ENCODE results near the gene ZNF320. TPM values are rescaled to one million over a fixed set of nuclear protein-coding genes. Genes with fewer than 3 reads are reported as not detected.
"Not testable (repeated sequence)": the region's sequence is repeated elsewhere in the genome, so short reads cannot be mapped to it uniquely, and the experiment has no call there.

Gene ZNF320
- total RNA-seq, 1 donor from 2014 or later, result 6.3 TPM

- Histone ChIP-seq H3K36me3 (ENCODE audit: control insufficient read depth in 3 of 3, insufficient read depth in 3 of 3, low read length in 3 of 3) (no peaks in the 10 kb centered on the region), H3K9ac (ENCODE audit: low read depth in 1 of 3, low read length in 3 of 3) (peak overlapping the region; percentile 75 to 78 (median 76)), H3K4me3 (ENCODE audit: low read length in 3 of 3) (peak overlapping the region; percentile 70 to 90 (median 79)), H3K4me1 (ENCODE audit: control insufficient read depth in 3 of 3, insufficient read depth in 3 of 3, low read length in 3 of 3) (peaks cover 0 to 3% (median 2%) of the 10 kb centered on the region in 3 donors), H3K9me3 (ENCODE audit: control insufficient read depth in 3 of 3, low read length in 3 of 3) (no peaks in the 10 kb centered on the region), H3K27me3 (ENCODE audit: control insufficient read depth in 3 of 3, insufficient read depth in 3 of 3, low read length in 3 of 3) (no peaks in the 10 kb centered on the region), H3K27ac (ENCODE audit: low read depth, low read length) (peak overlapping the region; percentile 47)
Measured at GRCh38 chr19:52941941-52942385, 44.5 kb upstream of the ZNF320 start.

- Histone ChIP-seq H3K9ac (ENCODE audit: low read depth in 1 of 3, low read length in 3 of 3) (peak overlapping the region in 1 of 3 donors; percentile 76), H3K4me3 (ENCODE audit: low read length in 3 of 3) (peak overlapping the region; percentile 70 to 90 (median 79))
- H3K27ac ChIP-seq (ENCODE audit: low read depth, low read length); H3K36me3 ChIP-seq (ENCODE audit: control insufficient read depth in 3 of 3, insufficient read depth in 3 of 3, low read length in 3 of 3); H3K9me3 ChIP-seq (ENCODE audit: control insufficient read depth in 3 of 3, low read length in 3 of 3); H3K4me1 ChIP-seq (ENCODE audit: control insufficient read depth in 3 of 3, insufficient read depth in 3 of 3, low read length in 3 of 3); H3K27me3 ChIP-seq (ENCODE audit: control insufficient read depth in 3 of 3, insufficient read depth in 3 of 3, low read length in 3 of 3): not testable (repeated sequence)
Measured at GRCh38 chr19:52941523-52941922, 44.1 kb upstream of the ZNF320 start.

GRCh38 chr19:52940905-52941304 lies 43.5 kb upstream of the ZNF320 start:
- not testable (repeated sequence) for H3K4me3 ChIP-seq (ENCODE audit: low read length in 3 of 3); H3K27me3 ChIP-seq (ENCODE audit: control insufficient read depth in 3 of 3, insufficient read depth in 3 of 3, low read length in 3 of 3); H3K36me3 ChIP-seq (ENCODE audit: control insufficient read depth in 3 of 3, insufficient read depth in 3 of 3, low read length in 3 of 3); H3K9ac ChIP-seq (ENCODE audit: low read depth in 1 of 3, low read length in 3 of 3); H3K4me1 ChIP-seq (ENCODE audit: control insufficient read depth in 3 of 3, insufficient read depth in 3 of 3, low read length in 3 of 3); H3K9me3 ChIP-seq (ENCODE audit: control insufficient read depth in 3 of 3, low read length in 3 of 3); H3K27ac ChIP-seq (ENCODE audit: low read depth, low read length)

- Histone ChIP-seq H3K4me3 (ENCODE audit: low read length in 3 of 3) (no peak overlapping the region), H3K9me3 (ENCODE audit: control insufficient read depth in 3 of 3, low read length in 3 of 3) (no peaks in the 10 kb centered on the region), H3K9ac (ENCODE audit: low read depth in 1 of 3, low read length in 3 of 3) (no peak overlapping the region), H3K27ac (ENCODE audit: low read depth, low read length) (no peak overlapping the region), H3K4me1 (ENCODE audit: control insufficient read depth in 3 of 3, insufficient read depth in 3 of 3, low read length in 3 of 3) (peaks cover 0 to 3% (median 2%) of the 10 kb centered on the region in 3 donors), H3K36me3 (ENCODE audit: control insufficient read depth in 3 of 3, insufficient read depth in 3 of 3, low read length in 3 of 3) (no peaks in the 10 kb centered on the region), H3K27me3 (ENCODE audit: control insufficient read depth in 3 of 3, insufficient read depth in 3 of 3, low read length in 3 of 3) (no peaks in the 10 kb centered on the region)
Measured at GRCh38 chr19:52938761-52939160, 41.3 kb upstream of the ZNF320 start.

- Histone ChIP-seq H3K27me3 (ENCODE audit: control insufficient read depth in 3 of 3, insufficient read depth in 3 of 3, low read length in 3 of 3) (no peaks in the 10 kb centered on the region), H3K9ac (ENCODE audit: low read depth in 1 of 3, low read length in 3 of 3) (no peak overlapping the region), H3K36me3 (ENCODE audit: control insufficient read depth in 3 of 3, insufficient read depth in 3 of 3, low read length in 3 of 3) (no peaks in the 10 kb centered on the region)
Measured at GRCh38 chr19:52936954-52937325, 39.5 kb upstream of the ZNF320 start.

GRCh38 chr19:52936151-52936953 lies 38.9 kb upstream of the ZNF320 start:
- Histone ChIP-seq H3K27ac (ENCODE audit: low read depth, low read length) (no peak overlapping the region), H3K36me3 (ENCODE audit: control insufficient read depth in 3 of 3, insufficient read depth in 3 of 3, low read length in 3 of 3) (no peaks in the 10 kb centered on the region), H3K4me3 (ENCODE audit: low read length in 3 of 3) (no peak overlapping the region), H3K4me1 (ENCODE audit: control insufficient read depth in 3 of 3, insufficient read depth in 3 of 3, low read length in 3 of 3) (no peaks in the 10 kb centered on the region), H3K27me3 (ENCODE audit: control insufficient read depth in 3 of 3, insufficient read depth in 3 of 3, low read length in 3 of 3) (no peaks in the 10 kb centered on the region), H3K9ac (ENCODE audit: low read depth in 1 of 3, low read length in 3 of 3) (no peak overlapping the region), H3K9me3 (ENCODE audit: control insufficient read depth in 3 of 3, low read length in 3 of 3) (peaks cover 0 to 2% (median 0%) of the 10 kb centered on the region in 3 donors)

More at GRCh38 chr19:52936954-52937325, 39.5 kb upstream of the ZNF320 start:
- Histone ChIP-seq H3K9me3 (ENCODE audit: control insufficient read depth in 3 of 3, low read length in 3 of 3) (peaks cover 0 to 2% (median 0%) of the 10 kb centered on the region in 3 donors), H3K4me1 (ENCODE audit: control insufficient read depth in 3 of 3, insufficient read depth in 3 of 3, low read length in 3 of 3) (no peaks in the 10 kb centered on the region), H3K27ac (ENCODE audit: low read depth, low read length) (no peak overlapping the region), H3K4me3 (ENCODE audit: low read length in 3 of 3) (no peak overlapping the region)

GRCh38 chr19:52935434-52935833 lies 38.0 kb upstream of the ZNF320 start:
- H3K36me3 ChIP-seq (ENCODE audit: control insufficient read depth in 3 of 3, insufficient read depth in 3 of 3, low read length in 3 of 3), result no peaks in the 10 kb centered on the region
- H3K27ac ChIP-seq (ENCODE audit: low read depth, low read length), result no peak overlapping the region
- H3K4me3 ChIP-seq (ENCODE audit: low read length in 3 of 3), result no peak overlapping the region
- peaks cover 0 to 2% (median 0%) of the 10 kb centered on the region in 3 donors for H3K9me3 ChIP-seq (ENCODE audit: control insufficient read depth in 3 of 3, low read length in 3 of 3)
- no peaks in the 10 kb centered on the region for H3K27me3 ChIP-seq (ENCODE audit: control insufficient read depth in 3 of 3, insufficient read depth in 3 of 3, low read length in 3 of 3)
- H3K9ac ChIP-seq (ENCODE audit: low read depth in 1 of 3, low read length in 3 of 3), result no peak overlapping the region
- no peaks in the 10 kb centered on the region for H3K4me1 ChIP-seq (ENCODE audit: control insufficient read depth in 3 of 3, insufficient read depth in 3 of 3, low read length in 3 of 3)

GRCh38 chr19:52924641-52925040 lies 27.2 kb upstream of the ZNF320 start:
- H3K36me3 ChIP-seq (ENCODE audit: control insufficient read depth in 3 of 3, insufficient read depth in 3 of 3, low read length in 3 of 3); H3K27ac ChIP-seq (ENCODE audit: low read depth, low read length): not testable (repeated sequence)

GRCh38 chr19:52923778-52924593 lies 26.6 kb upstream of the ZNF320 start:
- H3K9ac ChIP-seq (ENCODE audit: low read depth in 1 of 3, low read length in 3 of 3), result peak overlapping the region in 2 of 3 donors; percentile 16 to 43
- no peaks in the 10 kb centered on the region for H3K9me3 ChIP-seq (ENCODE audit: control insufficient read depth in 3 of 3, low read length in 3 of 3)
- peaks cover 0 to 3% (median 0%) of the 10 kb centered on the region in 3 donors for H3K36me3 ChIP-seq (ENCODE audit: control insufficient read depth in 3 of 3, insufficient read depth in 3 of 3, low read length in 3 of 3)
- H3K4me1 ChIP-seq (ENCODE audit: control insufficient read depth in 3 of 3, insufficient read depth in 3 of 3, low read length in 3 of 3), result peaks cover 8 to 13% (median 11%) of the 10 kb centered on the region in 3 donors
- peak overlapping the region; percentile 62 to 97 (median 77) for H3K4me3 ChIP-seq (ENCODE audit: low read length in 3 of 3)
- H3K27ac ChIP-seq (ENCODE audit: low read depth, low read length), result peak overlapping the region; percentile 44
- H3K27me3 ChIP-seq (ENCODE audit: control insufficient read depth in 3 of 3, insufficient read depth in 3 of 3, low read length in 3 of 3), result no peaks in the 10 kb centered on the region

More at GRCh38 chr19:52924641-52925040, 27.2 kb upstream of the ZNF320 start:
- peaks cover 8 to 13% (median 11%) of the 10 kb centered on the region in 3 donors for H3K4me1 ChIP-seq (ENCODE audit: control insufficient read depth in 3 of 3, insufficient read depth in 3 of 3, low read length in 3 of 3)
- not testable (repeated sequence) for H3K27me3 ChIP-seq (ENCODE audit: control insufficient read depth in 3 of 3, insufficient read depth in 3 of 3, low read length in 3 of 3); H3K4me3 ChIP-seq (ENCODE audit: low read length in 3 of 3); H3K9ac ChIP-seq (ENCODE audit: low read depth in 1 of 3, low read length in 3 of 3); H3K9me3 ChIP-seq (ENCODE audit: control insufficient read depth in 3 of 3, low read length in 3 of 3)
